Caco-2 (cell line): Measurements from ENCODE around the gene PLA2G7. TPM values are rescaled to one million over a fixed set of nuclear protein-coding genes. Genes with fewer than 3 reads are reported as not detected.

Experiments
- BruUV-seq: library from RNA; stranded (reverse); fragments of 400-500 nt; replicated peaks from 2 replicates; lab custom pipeline; 2021; lab: Mats Ljungman, UMichigan
- CTCF ChIA-PET: fragments of 300-600 bp; sonication (Branson Sonifier 250); formaldehyde crosslinking; loops from one replicate; lab custom pipeline; 2022; ENCODE audit warnings: antibody characterized with exemption; lab: Charles Lee
- POLR2A ChIA-PET: fragments of 300-600 bp; sonication (Branson Sonifier 250); formaldehyde crosslinking; loops from one replicate; lab custom pipeline; 2022; ENCODE audit warnings: antibody characterized with exemption; lab: Charles Lee
- DNase-seq, 2 experiments: peaks; one replicate each; pipeline versions ENCODE4 v3.0.0 to v3.0.0-alpha.2; 2020 to 2022
- H3K27me3 ChIP-seq: replicated peaks from 2 replicates; pipeline ENCODE4 v1.6.0; 2011; ENCODE audit warnings: low read length; ENCODE audit not compliant: control insufficient read depth, insufficient read depth
- H3K36me3 ChIP-seq: 2 replicates; pipeline ENCODE4 v1.5.1; 2011; ENCODE audit warnings: low read length; ENCODE audit not compliant: control insufficient read depth, insufficient read depth
- H3K4me1 ChIP-seq: fragments of 250-450 bp; sonication (Bioruptor Pico); 2 replicates; pipeline ENCODE4 v1.5.1; 2020; ENCODE audit warnings: mild to moderate bottlenecking
- H3K4me3 ChIP-seq: 2 replicates; pipeline ENCODE4 v1.5.1; 2011; ENCODE audit warnings: low read depth, mild to moderate bottlenecking, control low read depth, low read length
- H3K9me3 ChIP-seq: fragments of 250-450 bp; sonication (Bioruptor Pico); 2 replicates; pipeline ENCODE4 v1.5.1; 2020; ENCODE audit warnings: mild to moderate bottlenecking, moderate library complexity
- H3K27ac Mint-ChIP-seq: one replicate; pipeline ENCODE4 v1.8.0; 2022; ENCODE audit warnings: mixed read lengths; ENCODE audit not compliant: unreplicated experiment
- H3K27me3 Mint-ChIP-seq: one replicate; pipeline ENCODE4 v1.8.0; 2022; ENCODE audit warnings: mixed read lengths; ENCODE audit not compliant: insufficient read depth, unreplicated experiment
- H3K36me3 Mint-ChIP-seq: one replicate; pipeline ENCODE4 v1.8.0; 2022; ENCODE audit warnings: mild to moderate bottlenecking, mixed read lengths; ENCODE audit not compliant: insufficient read depth, unreplicated experiment
- H3K4me1 Mint-ChIP-seq: one replicate; pipeline ENCODE4 v1.8.0; 2022; ENCODE audit warnings: low read depth, mixed read lengths; ENCODE audit not compliant: unreplicated experiment
- H3K4me3 Mint-ChIP-seq: one replicate; pipeline ENCODE4 v1.8.0; 2022; ENCODE audit warnings: mild to moderate bottlenecking, moderate library complexity, mixed read lengths; ENCODE audit not compliant: unreplicated experiment
- H3K9me3 Mint-ChIP-seq: one replicate; pipeline ENCODE4 v1.8.0; 2022; ENCODE audit warnings: mixed read lengths; ENCODE audit not compliant: unreplicated experiment
- intact Hi-C: fragments of 100-400 bp; cut with micrococcal nuclease; formaldehyde crosslinking; loops from one replicate; pipeline ENCODE4 v1.10.0; 2022; ENCODE audit not compliant: unreplicated experiment
- total RNA-seq: library from RNA; stranded (reverse); gene quantifications from 2 replicates; pipeline ENCODE4 v1.2.3, GENCODE V29; 2022
- TF ChIP-seq, protein P1 (sequence below), 2 experiments: fragments of 200-600 bp in 1 of 2; IDR thresholded peaks; 1 replicate in 1 of 2; 2 replicates in 1 of 2; pipeline versions ENCODE4 v1.5.1 to v1.8.0; 2011 to 2022; ENCODE audit warnings: antibody characterized with exemption in 1 of 2, control low read depth in 1 of 2, inconsistent platforms in 1 of 2, low read depth in 1 of 2, low read length in 1 of 2, mild to moderate bottlenecking in 1 of 2, moderate library complexity in 1 of 2; ENCODE audit not compliant: insufficient read depth in 1 of 2, severe bottlenecking in 1 of 2, unreplicated experiment in 1 of 2

PLA2G7 gene
- total RNA-seq, 1 experiment from 2014 or later = 0.32 TPM

DNA sequence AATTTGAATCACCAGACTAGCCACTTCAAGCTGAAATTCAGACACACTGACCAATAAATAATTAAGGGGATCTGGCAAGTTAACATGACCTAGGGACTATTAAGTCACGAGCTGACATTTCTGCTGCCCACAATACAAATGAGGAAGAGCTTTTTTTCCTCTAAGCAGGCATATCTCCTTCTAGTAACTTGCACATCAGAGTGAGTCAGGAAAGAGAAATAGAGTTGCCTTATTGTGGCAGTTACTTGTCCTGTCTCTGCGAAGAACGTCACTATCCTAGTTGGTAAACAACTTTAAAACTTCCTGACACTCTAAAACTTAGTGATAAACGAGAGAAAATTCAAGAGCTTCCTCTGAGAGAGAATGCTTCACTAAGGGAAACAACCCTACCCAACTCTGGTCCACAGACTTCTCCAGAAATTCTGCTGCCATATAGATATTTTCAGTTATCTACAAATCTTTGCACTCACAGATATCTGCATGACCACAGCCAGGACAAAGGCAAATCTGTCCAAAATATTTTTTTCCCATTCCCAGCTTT, 4.2 kb downstream of the PLA2G7 start:
- H3K4me1 ChIP-seq = 0 out of 2 replicates have a peak, but pooled peaks cover 4% of the 10 kb centered on the region
- H3K27ac Mint-ChIP-seq = no peak overlapping the region
- ChIA-PET POLR2A (no interaction called here), CTCF (no interaction called here)
- H3K36me3 Mint-ChIP-seq = no peaks in the 10 kb centered on the region
- H3K4me3 ChIP-seq = no peak overlapping the region
- no peaks in the 10 kb centered on the region for H3K9me3 Mint-ChIP-seq
- H3K4me1 Mint-ChIP-seq = peaks cover 7% of the 10 kb centered on the region
- TF ChIP-seq, protein P1, sequence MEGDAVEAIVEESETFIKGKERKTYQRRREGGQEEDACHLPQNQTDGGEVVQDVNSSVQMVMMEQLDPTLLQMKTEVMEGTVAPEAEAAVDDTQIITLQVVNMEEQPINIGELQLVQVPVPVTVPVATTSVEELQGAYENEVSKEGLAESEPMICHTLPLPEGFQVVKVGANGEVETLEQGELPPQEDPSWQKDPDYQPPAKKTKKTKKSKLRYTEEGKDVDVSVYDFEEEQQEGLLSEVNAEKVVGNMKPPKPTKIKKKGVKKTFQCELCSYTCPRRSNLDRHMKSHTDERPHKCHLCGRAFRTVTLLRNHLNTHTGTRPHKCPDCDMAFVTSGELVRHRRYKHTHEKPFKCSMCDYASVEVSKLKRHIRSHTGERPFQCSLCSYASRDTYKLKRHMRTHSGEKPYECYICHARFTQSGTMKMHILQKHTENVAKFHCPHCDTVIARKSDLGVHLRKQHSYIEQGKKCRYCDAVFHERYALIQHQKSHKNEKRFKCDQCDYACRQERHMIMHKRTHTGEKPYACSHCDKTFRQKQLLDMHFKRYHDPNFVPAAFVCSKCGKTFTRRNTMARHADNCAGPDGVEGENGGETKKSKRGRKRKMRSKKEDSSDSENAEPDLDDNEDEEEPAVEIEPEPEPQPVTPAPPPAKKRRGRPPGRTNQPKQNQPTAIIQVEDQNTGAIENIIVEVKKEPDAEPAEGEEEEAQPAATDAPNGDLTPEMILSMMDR (IDR thresholded peaks at IDR 0.05; ENCODE audit: insufficient read depth in 1 of 2, low read depth in 1 of 2, low read length in 1 of 2, severe bottlenecking in 1 of 2, unreplicated experiment in 1 of 2) = no peak
- H3K36me3 ChIP-seq = no peaks in the 10 kb centered on the region
- peaks cover 1% of the 10 kb centered on the region; the same call in 1 of the 2 replicates for H3K27me3 ChIP-seq
- no peak overlapping the region for H3K4me3 Mint-ChIP-seq
- DNase-seq = no peak
- no TSS peak for BruUV-seq
- intact Hi-C loops = no loop called here
- H3K9me3 ChIP-seq = no peaks in the 10 kb centered on the region
- H3K27me3 Mint-ChIP-seq = peaks cover 10% of the 10 kb centered on the region

DNA sequence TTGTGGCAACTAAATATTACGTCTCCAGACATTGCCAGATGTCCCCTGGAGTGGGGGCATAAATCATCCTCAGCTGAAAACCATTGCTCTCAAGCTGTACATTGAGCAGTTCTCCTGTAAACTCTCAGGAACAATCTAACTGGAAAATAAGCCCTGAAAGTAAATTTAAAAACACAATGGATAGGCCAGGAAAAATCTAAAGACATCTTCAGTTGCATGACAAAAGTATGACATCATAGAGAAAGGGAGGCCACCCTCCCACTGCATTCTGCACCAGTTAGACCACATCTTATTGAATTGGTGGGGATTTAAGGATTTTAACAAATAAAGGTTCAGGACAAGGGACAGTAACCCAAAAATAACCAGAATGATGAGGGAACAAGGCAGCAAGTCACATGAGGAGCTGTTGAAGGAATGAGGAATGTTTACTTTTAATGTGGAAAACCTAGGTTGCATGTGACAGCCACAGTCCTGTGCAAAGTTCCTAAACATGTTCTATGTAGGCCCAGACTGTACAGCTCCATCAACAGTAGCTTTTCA, 5.3 kb downstream of the PLA2G7 start:
- peaks cover 7% of the 10 kb centered on the region for H3K4me1 Mint-ChIP-seq
- H3K27ac Mint-ChIP-seq = no peak overlapping the region
- no peaks in the 10 kb centered on the region for H3K36me3 ChIP-seq
- BruUV-seq = no TSS peak
- no peak overlapping the region for H3K4me3 ChIP-seq
- H3K9me3 Mint-ChIP-seq = no peaks in the 10 kb centered on the region
- no peaks in the 10 kb centered on the region for H3K9me3 ChIP-seq
- no peaks in the 10 kb centered on the region for H3K36me3 Mint-ChIP-seq
- H3K27me3 Mint-ChIP-seq = peaks cover 10% of the 10 kb centered on the region
- ChIA-PET POLR2A (no interaction called here), CTCF (no interaction called here)
- H3K4me3 Mint-ChIP-seq = no peak overlapping the region
- intact Hi-C loops = no loop called here
- TF ChIP-seq, protein P1 (IDR thresholded peaks at IDR 0.05; ENCODE audit: insufficient read depth in 1 of 2, low read depth in 1 of 2, low read length in 1 of 2, severe bottlenecking in 1 of 2, unreplicated experiment in 1 of 2) = no peak
- peaks cover 1% of the 10 kb centered on the region; the same call in 1 of the 2 replicates for H3K27me3 ChIP-seq
- no peaks in the 10 kb centered on the region for H3K4me1 ChIP-seq
- no peak for DNase-seq

DNA sequence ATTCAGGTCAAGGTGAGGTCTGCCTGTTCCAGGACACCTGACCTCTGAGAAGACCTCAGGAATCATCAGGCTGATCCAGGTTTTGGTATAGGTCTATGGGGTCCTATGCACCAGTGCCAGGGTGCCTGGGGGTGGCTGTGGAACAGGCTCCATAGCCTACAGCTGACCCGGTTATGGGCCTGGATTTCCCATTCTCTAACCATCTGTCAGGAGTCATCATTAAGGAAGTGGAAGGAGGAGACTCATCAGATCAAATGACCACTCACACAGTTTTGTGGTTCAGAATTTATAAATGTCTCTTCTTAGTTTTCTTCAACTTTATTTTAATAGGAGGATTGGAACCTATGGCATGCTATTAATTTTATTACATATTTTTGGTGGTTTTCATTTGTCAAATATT, 14.8 kb downstream of the PLA2G7 start:
- Histone ChIP-seq H3K4me3 (no peak overlapping the region), H3K9me3 (no peaks in the 10 kb centered on the region), H3K27me3 (no peaks in the 10 kb centered on the region; the same call in 1 of the 2 replicates), H3K36me3 (no peaks in the 10 kb centered on the region), H3K4me1 (no peaks in the 10 kb centered on the region)
- Mint-ChIP-seq H3K9me3 (no peaks in the 10 kb centered on the region), H3K4me1 (no peaks in the 10 kb centered on the region), H3K27ac (no peak overlapping the region), H3K36me3 (no peaks in the 10 kb centered on the region), H3K27me3 (peaks cover 15% of the 10 kb centered on the region), H3K4me3 (no peak overlapping the region)
- no TSS peak for BruUV-seq
- ChIA-PET POLR2A (no interaction called here), CTCF (no interaction called here)
- TF ChIP-seq, protein P1 (IDR thresholded peaks at IDR 0.05; ENCODE audit: insufficient read depth in 1 of 2, low read depth in 1 of 2, low read length in 1 of 2, severe bottlenecking in 1 of 2, unreplicated experiment in 1 of 2) = no peak
- intact Hi-C loops = no loop called here
- no peak for DNase-seq
